Measurements from ENCODE around the gene SRGAP2C.
"Not testable (repeated sequence)": the region's sequence is repeated elsewhere in the genome, so short reads cannot be mapped to it uniquely, and the experiment has no call there.

DNA sequence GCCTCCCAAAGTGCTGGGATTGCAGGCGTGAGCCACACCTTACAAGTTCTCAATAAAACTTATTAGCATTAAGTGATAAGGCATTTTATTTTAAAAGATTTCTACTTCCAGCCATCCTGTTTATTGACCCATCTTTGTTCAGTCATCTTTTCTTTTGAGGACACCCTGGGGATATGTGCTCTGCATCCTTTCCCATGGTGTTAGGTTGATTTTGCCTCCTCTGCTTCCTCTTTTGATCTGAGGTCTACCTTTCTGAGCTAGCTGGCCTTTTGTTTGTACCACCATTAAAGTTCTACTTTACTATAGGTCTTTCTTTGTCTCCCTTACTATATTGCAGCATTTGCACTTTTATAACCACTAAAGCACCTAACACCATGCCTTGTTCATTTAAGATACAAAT, 136.9 kb downstream of the SRGAP2C start:
- TF ChIP-seq EZH2 (IDR thresholded peaks at IDR 0.05); POLR2AphosphoS5 (IDR thresholded peaks at IDR 0.05; ENCODE audit: borderline replicate concordance, low read depth, low read length); FOXP2 (optimal IDR thresholded peaks at IDR 0.05; ENCODE audit: control extremely low read depth, extremely low read length, insufficient read depth): not testable (repeated sequence)
